ENCODE data around the gene DCPS. TPM values are rescaled to one million over a fixed set of nuclear protein-coding genes. Genes with fewer than 3 reads are reported as not detected.

The DCPS gene
- total RNA-seq, 1 experiment from 2014 or later, result 26.2 TPM

DNA sequence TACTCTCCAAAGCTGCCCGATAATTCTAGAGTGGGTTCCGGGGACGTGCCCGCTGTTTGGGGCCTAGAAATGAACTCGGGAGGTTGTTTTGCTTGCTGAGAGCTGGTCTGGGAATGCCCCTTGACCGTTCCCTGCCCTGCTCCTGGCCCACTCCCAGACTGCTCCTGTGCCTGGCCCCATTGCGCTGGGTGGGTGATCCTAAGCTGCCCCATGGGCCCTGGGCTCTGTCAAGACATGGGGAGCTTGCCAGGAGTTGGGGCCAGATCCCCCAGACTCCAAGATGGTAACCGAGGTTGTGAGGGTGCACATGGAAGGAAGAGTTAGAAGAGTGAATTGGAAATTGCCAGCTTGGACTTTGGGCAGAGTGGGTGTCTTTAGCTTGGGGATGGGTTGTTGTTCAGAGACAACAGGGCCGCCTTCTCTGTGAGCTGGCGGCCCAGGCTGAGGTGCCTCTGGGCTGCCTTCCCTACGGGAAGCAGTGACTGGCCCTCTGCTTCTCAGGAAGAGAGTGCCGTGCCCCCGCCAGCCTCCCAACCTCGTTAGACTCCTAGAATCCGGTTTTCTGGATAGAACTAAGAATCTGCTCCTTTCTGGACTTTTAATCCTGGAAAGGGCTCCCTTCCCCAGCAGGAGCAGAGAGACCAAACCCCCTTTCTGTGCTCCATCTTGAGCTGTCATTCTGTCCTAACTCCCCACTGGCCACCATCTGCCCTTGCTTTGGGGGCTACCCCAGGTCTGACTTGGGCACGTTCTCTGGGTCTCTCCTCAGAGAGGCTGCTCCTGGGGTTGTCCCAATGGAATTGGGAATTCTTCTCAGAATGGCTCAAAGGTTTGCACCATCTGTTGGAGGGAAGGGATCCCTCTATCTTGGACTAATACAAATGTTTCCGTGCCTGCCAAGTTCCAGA, 53.4 kb downstream of the DCPS start:
- H3K9me3 Mint-ChIP-seq, result no peaks in the 10 kb centered on the region
- peaks cover 53% of the 10 kb centered on the region for H3K4me1 Mint-ChIP-seq
- ChIA-PET POLR2A (interaction anchor here (0.8 kb wide), 1 partner anchor 11 kb away, joined by 3 read pairs; no protein-coding TSS in a partner anchor), CTCF (interaction anchor here (0.8 to 3.2 kb wide), 5 partner anchors 38 to 123 kb away, joined by 3 to 17 read pairs (median 3); no protein-coding TSS in a partner anchor)
- H3K4me3 Mint-ChIP-seq, result peak overlapping the region; percentile 69
- no peak for ATAC-seq
- no peak for TF ChIP-seq EMX1 (CRISPR knock-in tag; IDR thresholded peaks at IDR 0.05)
- no peak for TF ChIP-seq NFATC4 (CRISPR knock-in tag; IDR thresholded peaks at IDR 0.05)
- TF ChIP-seq, protein P1, sequence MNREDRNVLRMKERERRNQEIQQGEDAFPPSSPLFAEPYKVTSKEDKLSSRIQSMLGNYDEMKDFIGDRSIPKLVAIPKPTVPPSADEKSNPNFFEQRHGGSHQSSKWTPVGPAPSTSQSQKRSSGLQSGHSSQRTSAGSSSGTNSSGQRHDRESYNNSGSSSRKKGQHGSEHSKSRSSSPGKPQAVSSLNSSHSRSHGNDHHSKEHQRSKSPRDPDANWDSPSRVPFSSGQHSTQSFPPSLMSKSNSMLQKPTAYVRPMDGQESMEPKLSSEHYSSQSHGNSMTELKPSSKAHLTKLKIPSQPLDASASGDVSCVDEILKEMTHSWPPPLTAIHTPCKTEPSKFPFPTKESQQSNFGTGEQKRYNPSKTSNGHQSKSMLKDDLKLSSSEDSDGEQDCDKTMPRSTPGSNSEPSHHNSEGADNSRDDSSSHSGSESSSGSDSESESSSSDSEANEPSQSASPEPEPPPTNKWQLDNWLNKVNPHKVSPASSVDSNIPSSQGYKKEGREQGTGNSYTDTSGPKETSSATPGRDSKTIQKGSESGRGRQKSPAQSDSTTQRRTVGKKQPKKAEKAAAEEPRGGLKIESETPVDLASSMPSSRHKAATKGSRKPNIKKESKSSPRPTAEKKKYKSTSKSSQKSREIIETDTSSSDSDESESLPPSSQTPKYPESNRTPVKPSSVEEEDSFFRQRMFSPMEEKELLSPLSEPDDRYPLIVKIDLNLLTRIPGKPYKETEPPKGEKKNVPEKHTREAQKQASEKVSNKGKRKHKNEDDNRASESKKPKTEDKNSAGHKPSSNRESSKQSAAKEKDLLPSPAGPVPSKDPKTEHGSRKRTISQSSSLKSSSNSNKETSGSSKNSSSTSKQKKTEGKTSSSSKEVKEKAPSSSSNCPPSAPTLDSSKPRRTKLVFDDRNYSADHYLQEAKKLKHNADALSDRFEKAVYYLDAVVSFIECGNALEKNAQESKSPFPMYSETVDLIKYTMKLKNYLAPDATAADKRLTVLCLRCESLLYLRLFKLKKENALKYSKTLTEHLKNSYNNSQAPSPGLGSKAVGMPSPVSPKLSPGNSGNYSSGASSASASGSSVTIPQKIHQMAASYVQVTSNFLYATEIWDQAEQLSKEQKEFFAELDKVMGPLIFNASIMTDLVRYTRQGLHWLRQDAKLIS (CRISPR knock-in tag; IDR thresholded peaks at IDR 0.05; ENCODE audit: borderline replicate concordance), result no peak
- TF ChIP-seq, protein P2, sequence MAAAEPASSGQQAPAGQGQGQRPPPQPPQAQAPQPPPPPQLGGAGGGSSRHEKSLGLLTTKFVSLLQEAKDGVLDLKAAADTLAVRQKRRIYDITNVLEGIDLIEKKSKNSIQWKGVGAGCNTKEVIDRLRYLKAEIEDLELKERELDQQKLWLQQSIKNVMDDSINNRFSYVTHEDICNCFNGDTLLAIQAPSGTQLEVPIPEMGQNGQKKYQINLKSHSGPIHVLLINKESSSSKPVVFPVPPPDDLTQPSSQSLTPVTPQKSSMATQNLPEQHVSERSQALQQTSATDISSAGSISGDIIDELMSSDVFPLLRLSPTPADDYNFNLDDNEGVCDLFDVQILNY (CRISPR knock-in tag; IDR thresholded peaks at IDR 0.05), result no peak
- TF ChIP-seq, protein P3, sequence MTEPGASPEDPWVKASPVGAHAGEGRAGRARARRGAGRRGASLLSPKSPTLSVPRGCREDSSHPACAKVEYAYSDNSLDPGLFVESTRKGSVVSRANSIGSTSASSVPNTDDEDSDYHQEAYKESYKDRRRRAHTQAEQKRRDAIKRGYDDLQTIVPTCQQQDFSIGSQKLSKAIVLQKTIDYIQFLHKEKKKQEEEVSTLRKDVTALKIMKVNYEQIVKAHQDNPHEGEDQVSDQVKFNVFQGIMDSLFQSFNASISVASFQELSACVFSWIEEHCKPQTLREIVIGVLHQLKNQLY (CRISPR knock-in tag; IDR thresholded peaks at IDR 0.05), result no peak
- TF ChIP-seq, protein P4, sequence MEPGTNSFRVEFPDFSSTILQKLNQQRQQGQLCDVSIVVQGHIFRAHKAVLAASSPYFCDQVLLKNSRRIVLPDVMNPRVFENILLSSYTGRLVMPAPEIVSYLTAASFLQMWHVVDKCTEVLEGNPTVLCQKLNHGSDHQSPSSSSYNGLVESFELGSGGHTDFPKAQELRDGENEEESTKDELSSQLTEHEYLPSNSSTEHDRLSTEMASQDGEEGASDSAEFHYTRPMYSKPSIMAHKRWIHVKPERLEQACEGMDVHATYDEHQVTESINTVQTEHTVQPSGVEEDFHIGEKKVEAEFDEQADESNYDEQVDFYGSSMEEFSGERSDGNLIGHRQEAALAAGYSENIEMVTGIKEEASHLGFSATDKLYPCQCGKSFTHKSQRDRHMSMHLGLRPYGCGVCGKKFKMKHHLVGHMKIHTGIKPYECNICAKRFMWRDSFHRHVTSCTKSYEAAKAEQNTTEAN (CRISPR knock-in tag; IDR thresholded peaks at IDR 0.05), result no peak
- no peak for TF ChIP-seq GABPB1 (CRISPR knock-in tag; IDR thresholded peaks at IDR 0.05)
- TF ChIP-seq, protein P5, sequence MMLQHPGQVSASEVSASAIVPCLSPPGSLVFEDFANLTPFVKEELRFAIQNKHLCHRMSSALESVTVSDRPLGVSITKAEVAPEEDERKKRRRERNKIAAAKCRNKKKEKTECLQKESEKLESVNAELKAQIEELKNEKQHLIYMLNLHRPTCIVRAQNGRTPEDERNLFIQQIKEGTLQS (CRISPR knock-in tag; conservative IDR thresholded peaks at IDR 0.05), result no peak
- TF ChIP-seq, protein P6, sequence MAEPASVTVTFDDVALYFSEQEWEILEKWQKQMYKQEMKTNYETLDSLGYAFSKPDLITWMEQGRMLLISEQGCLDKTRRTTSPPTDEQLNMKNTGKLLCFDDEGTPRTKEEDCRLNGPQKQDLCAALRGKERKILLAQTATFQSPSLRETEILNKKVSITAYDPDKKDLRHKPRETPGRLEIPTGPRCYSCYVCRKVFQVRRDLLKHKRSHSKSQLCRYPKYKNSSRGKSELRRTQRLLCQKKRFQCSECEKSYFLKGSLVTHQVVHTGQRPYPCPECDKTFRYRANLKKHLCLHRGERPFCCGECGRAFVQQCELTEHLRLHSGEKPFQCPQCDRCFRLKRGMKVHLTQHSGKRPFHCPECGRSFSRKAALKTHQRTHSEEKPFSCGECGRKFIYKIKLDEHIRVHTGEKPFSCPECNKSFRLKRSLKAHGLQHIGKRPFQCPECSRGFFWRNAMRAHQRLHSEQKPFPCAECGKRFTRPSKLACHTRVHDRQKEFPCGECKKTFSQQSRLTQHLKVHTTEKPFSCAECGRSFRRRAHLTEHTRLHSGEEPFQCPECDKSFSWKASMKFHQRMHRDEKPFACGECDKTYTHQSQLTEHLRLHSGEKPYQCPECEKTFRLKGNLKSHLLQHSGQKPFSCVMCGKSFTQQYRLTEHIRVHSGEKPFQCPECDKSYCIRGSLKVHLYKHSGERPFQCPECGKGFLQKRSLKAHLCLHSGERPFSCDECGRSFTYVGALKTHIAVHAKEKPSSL (CRISPR knock-in tag; conservative IDR thresholded peaks at IDR 0.05), result no peak
- TF ChIP-seq ZNF219 (CRISPR knock-in tag; IDR thresholded peaks at IDR 0.05; ENCODE audit: borderline replicate concordance), result no peak
- no peak for TF ChIP-seq PRRX2 (CRISPR knock-in tag; IDR thresholded peaks at IDR 0.05)
- no peak for TF ChIP-seq TEAD1 (CRISPR knock-in tag; IDR thresholded peaks at IDR 0.05)
- no peak for TF ChIP-seq ZNF232 (CRISPR knock-in tag; IDR thresholded peaks at IDR 0.05)
- no peaks in the 10 kb centered on the region for H3K27me3 Mint-ChIP-seq (ENCODE audit: low read depth)
- no peaks in the 10 kb centered on the region for H3K36me3 Mint-ChIP-seq
- no peak overlapping the region for H3K27ac Mint-ChIP-seq
- no peak for DNase-seq (ENCODE audit: low spot score)
